ENCODE data around the gene CCT8.
"Not testable (repeated sequence)": the region's sequence is repeated elsewhere in the genome, so short reads cannot be mapped to it uniquely, and the experiment has no call there.

Gene CCT8

GRCh38 chr21:29017639-29018237 is 55.7 kb downstream of the CCT8 start:
- no peak for DNase-seq

- DNase-seq: not testable (repeated sequence)
These were observed 62.2 kb downstream of the CCT8 start for GRCh38 chr21:29011236-29011635.

- DNase-seq: no peak
These were observed 65.1 kb downstream of the CCT8 start for GRCh38 chr21:29008367-29008766.

GRCh38 chr21:29007810-29008209 is 65.6 kb downstream of the CCT8 start:
- DNase-seq: no peak

- DNase-seq: no peak
These were observed 66.3 kb downstream of the CCT8 start for GRCh38 chr21:29007135-29007534.
